Smooth muscle cell (in vitro differentiated cells): ENCODE measurements around the gene GOLGA6L2. TPM values are rescaled to one million over a fixed set of nuclear protein-coding genes. Genes with fewer than 3 reads are reported as not detected.
"Not testable (repeated sequence)": the region's sequence is repeated elsewhere in the genome, so short reads cannot be mapped to it uniquely, and the experiment has no call there.

ENCODE experiments used
- DNase-seq: peaks from one replicate; lab custom pipeline; 2025; ENCODE audit not compliant: unreplicated experiment; lab: John Stamatoyannopoulos, UW
- H2AFZ ChIP-seq: fragments of 200-600 bp; sonication (generic); 2 replicates; pipeline ENCODE4 v1.6.0; 2016; ENCODE audit warnings: antibody characterized with exemption, low read depth, mild to moderate bottlenecking
- H3F3A ChIP-seq: fragments of 200-600 bp; sonication (generic); 2 replicates; pipeline ENCODE4 v1.6.0; 2017; ENCODE audit warnings: antibody characterized with exemption, low read depth
- H3K27ac ChIP-seq: fragments of 200-600 bp; sonication (generic); 2 replicates; pipeline ENCODE4 v1.5.1; 2016; ENCODE audit warnings: low read depth, mild to moderate bottlenecking
- H3K27me3 ChIP-seq: fragments of 200-600 bp; sonication (generic); 2 replicates; pipeline ENCODE4 v1.6.1; 2016; ENCODE audit warnings: low read depth, mild to moderate bottlenecking
- H3K36me3 ChIP-seq: fragments of 200-600 bp; sonication (generic); 2 replicates; pipeline ENCODE4 v1.5.1; 2016; ENCODE audit warnings: low read depth
- H3K4me1 ChIP-seq: fragments of 200-600 bp; sonication (generic); 2 replicates; pipeline ENCODE4 v1.5.1; 2016; ENCODE audit warnings: low read depth
- H3K4me2 ChIP-seq: fragments of 200-600 bp; sonication (generic); 2 replicates; pipeline ENCODE4 v1.6.0; 2016; ENCODE audit warnings: mild to moderate bottlenecking
- H3K4me3 ChIP-seq: fragments of 200-600 bp; sonication (generic); 2 replicates; pipeline ENCODE4 v1.5.1; 2016; ENCODE audit warnings: mild to moderate bottlenecking
- H3K79me2 ChIP-seq: fragments of 200-600 bp; sonication (generic); 2 replicates; pipeline ENCODE4 v1.6.0; 2016; ENCODE audit warnings: low read depth, mild to moderate bottlenecking
- H3K9ac ChIP-seq: fragments of 200-600 bp; sonication (generic); 2 replicates; pipeline ENCODE4 v1.6.0; 2016; ENCODE audit warnings: low read depth
- H3K9me3 ChIP-seq: fragments of 200-600 bp; sonication (generic); replicated peaks from 2 replicates; pipeline ENCODE4 v1.5.1; 2016; ENCODE audit warnings: low read depth
- H4K20me1 ChIP-seq: fragments of 200-600 bp; sonication (generic); 2 replicates; pipeline ENCODE4 v1.6.0; 2016; ENCODE audit warnings: low read depth
- WGBS: methylation state at CpG from one replicate; pipeline ENCODE4 v1.1.7; 2016; ENCODE audit warnings: low lambda C conversion rate; 5-methylcytosine and 5-hydroxymethylcytosine counted together
- polyA plus RNA-seq: library from polyadenylated mRNA; unstranded; fragments of >200 nt; fragmentation: Nextera tagmentation; extraction: Ambion mirVana; gene quantifications from 2 replicates; pipeline ENCODE4 v1.2.1, GENCODE V29; 2016
- total RNA-seq: library from RNA; depleted of rRNA; stranded (reverse); fragments of >200 nt; gene quantifications from 2 replicates; pipeline ENCODE4 v1.2.3, GENCODE V29; 2014
- TF ChIP-seq, protein P1 (sequence below): fragments of 200-600 bp; sonication (generic); IDR thresholded peaks from 2 replicates; pipeline ENCODE4 v1.5.1; 2017; ENCODE audit warnings: borderline replicate concordance, mild to moderate bottlenecking, antibody characterized with exemption; ENCODE audit not compliant: insufficient read depth, poor library complexity, severe bottlenecking

Gene GOLGA6L2
- total and polyA plus RNA-seq, 2 experiments from 2014 or later: not detected

DNA sequence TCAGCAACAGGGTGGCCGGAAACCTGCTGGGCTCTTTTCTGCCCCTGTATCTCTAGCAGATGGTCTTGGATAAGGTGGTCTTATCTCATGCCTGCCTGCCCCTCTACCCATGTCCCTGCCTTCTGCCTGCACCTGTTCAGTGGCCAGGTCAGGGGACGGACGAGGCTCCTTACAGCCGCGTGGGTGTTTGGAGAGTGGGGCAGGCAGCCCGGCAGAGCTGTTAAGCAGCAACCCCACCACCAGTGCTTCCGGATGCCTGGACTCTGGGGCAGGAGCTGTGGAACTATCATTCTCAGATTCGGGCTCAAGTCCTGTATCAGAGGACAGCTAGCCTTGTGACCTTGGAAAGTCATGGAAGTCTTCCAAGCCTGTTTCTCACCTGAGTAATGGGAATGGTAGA is 21.7 kb downstream of the GOLGA6L2 start:
- not testable (repeated sequence) for DNase-seq, H3F3A ChIP-seq
- WGBS: 89% methylated on average over 8 of the region's 8 CpGs

DNA sequence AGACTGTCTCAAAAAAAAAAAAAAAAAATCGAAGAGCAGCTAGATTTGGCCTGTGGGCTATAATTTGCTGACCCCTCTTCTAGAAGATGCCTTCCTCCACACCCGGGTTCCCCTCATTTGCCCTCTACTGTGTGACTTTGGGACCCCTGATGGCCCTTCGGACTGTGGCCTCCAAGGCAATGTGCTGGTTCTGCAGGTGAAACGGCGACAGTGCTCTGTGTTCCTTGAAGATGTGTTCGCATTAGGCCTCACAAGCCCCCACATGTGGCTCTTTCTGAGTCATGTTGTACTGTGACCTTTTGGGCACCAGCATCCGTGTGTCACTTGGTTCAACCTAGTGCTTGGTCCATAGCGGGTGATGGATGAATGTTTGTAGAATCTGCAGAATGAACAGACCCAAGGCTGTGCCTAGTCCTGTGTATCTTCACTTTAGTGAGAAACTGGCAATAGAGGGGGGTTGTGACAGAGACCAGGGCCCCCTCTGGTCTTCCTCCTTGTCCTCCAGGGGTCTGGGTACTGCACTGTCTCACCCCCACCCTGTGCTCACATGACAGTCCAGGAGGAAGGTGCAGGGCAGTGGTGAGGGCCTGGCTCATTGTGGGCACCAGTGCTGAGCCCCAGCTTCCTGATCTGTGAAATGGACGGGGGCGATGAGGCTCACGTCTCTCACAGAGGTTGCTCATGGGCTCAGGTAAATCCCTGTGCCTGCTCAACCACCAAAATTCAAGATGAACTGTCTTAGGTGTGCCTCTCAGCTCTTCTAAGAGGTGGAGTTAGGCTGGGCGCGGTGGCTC is 22.7 kb downstream of the GOLGA6L2 start:
- no peak for DNase-seq
- no peak overlapping the region for H3K4me2 ChIP-seq
- H3K9me3 ChIP-seq: no peaks in the 10 kb centered on the region
- no peaks in the 10 kb centered on the region for H3K27me3 ChIP-seq
- WGBS: 90% methylated on average over 13 of the region's 13 CpGs
- no peak overlapping the region for H3K4me3 ChIP-seq
- H2AFZ ChIP-seq: no peak overlapping the region
- no peaks in the 10 kb centered on the region for H3F3A ChIP-seq
- H3K36me3 ChIP-seq: no peaks in the 10 kb centered on the region
- no peak overlapping the region for H3K27ac ChIP-seq
- no peak overlapping the region for H3K9ac ChIP-seq
- TF ChIP-seq, protein P1, sequence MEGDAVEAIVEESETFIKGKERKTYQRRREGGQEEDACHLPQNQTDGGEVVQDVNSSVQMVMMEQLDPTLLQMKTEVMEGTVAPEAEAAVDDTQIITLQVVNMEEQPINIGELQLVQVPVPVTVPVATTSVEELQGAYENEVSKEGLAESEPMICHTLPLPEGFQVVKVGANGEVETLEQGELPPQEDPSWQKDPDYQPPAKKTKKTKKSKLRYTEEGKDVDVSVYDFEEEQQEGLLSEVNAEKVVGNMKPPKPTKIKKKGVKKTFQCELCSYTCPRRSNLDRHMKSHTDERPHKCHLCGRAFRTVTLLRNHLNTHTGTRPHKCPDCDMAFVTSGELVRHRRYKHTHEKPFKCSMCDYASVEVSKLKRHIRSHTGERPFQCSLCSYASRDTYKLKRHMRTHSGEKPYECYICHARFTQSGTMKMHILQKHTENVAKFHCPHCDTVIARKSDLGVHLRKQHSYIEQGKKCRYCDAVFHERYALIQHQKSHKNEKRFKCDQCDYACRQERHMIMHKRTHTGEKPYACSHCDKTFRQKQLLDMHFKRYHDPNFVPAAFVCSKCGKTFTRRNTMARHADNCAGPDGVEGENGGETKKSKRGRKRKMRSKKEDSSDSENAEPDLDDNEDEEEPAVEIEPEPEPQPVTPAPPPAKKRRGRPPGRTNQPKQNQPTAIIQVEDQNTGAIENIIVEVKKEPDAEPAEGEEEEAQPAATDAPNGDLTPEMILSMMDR: no peak
- no peaks in the 10 kb centered on the region for H3K4me1 ChIP-seq
- no peaks in the 10 kb centered on the region for H3K79me2 ChIP-seq
- no peaks in the 10 kb centered on the region for H4K20me1 ChIP-seq

More for the DNA sequence above, 21.7 kb downstream of the GOLGA6L2 start:
- not testable (repeated sequence) for H3K4me3 ChIP-seq, H2AFZ ChIP-seq, H3K9me3 ChIP-seq, H3K79me2 ChIP-seq, H3K4me2 ChIP-seq, H3K36me3 ChIP-seq, H3K27ac ChIP-seq, H3K27me3 ChIP-seq, H4K20me1 ChIP-seq, H3K4me1 ChIP-seq, H3K9ac ChIP-seq

DNA sequence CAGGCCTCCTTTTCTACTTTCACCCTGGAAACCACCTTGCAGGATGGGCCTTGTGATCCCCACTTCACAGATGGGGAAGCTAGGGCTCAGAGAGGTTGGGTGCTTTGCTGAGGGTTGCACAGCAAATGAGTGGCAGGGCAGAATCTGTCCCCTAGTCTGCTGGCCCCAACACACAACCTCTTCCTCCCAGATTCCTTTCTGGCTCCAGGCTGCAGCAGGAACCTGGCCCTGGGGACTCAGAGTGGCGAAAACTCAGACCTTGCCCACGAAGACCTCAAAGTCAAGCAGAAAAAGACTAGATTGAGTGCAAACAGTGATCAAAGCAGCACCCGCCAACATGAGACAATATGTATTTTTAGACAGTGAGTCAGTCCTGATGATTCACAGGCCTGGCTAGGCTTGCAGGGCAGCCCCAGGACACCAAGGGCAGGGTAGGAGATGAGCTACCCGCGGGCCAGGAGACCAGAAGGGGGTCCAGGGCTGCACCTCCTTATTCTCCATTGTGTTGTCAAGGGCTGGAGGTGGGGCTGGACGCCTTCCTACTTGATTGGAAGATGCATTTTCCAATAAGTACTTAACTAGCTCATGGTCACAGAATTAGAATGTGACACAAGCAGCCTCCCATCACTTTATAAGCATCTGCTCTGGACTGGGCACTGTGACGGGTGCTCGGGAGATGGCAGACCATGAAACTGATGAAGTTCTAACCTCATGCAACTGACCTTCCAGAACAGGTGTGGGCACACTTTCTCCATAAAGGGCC is 23.9 kb downstream of the GOLGA6L2 start:
- Histone ChIP-seq H3K4me3 (no peak overlapping the region), H3K4me2 (no peak overlapping the region), H3F3A (no peaks in the 10 kb centered on the region), H3K36me3 (no peaks in the 10 kb centered on the region), H3K9ac (no peak overlapping the region), H3K4me1 (no peaks in the 10 kb centered on the region), H3K79me2 (no peaks in the 10 kb centered on the region), H4K20me1 (no peaks in the 10 kb centered on the region), H3K9me3 (no peaks in the 10 kb centered on the region), H3K27me3 (no peaks in the 10 kb centered on the region), H3K27ac (peak overlapping the region; percentile 57), H2AFZ (no peak overlapping the region)
- DNase-seq: no peak
- TF ChIP-seq, protein P1: no peak
- WGBS: 46% methylated on average over 8 of the region's 8 CpGs

DNA sequence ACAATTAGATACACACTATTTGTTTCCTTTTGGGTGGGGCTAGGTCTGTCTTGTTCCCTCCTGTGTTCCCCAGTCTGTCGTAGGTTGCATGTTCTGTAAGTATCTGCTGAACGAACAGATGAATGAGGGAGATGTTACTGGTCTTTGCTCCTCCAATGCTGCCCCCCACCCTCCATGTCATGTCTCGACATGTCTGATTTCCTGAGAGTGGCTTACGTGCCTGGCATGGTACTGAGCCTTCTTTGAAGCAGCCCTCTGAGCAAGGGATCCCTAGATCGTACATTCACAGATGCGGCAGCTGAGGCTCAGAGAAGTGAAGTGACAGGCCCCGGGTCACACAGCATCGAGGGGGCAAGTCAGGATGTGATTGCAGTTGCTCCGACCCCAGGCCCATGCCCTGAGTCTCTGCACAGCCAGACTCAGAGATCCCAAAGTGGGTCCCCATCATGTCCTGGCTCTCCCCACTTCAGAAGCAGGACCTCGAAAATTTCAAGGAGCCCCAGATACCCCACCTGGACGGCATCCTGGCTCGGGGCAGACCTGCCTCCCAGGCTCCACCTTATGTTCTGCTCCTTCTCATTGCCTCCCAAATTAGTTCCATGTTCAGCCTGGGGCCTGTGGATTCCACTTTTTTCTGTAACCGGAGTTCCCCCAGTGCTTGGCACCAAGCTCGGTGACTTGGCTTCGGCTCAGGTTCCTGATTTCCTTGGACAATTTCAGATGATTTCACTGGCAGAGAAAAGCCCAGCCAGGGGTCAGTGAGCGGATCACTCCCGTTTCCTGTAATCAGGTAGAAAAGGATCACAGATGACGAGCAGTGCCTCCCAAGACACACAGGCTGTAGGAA is 24.7 kb downstream of the GOLGA6L2 start:
- H3F3A ChIP-seq: no peaks in the 10 kb centered on the region
- no peak overlapping the region for H3K4me3 ChIP-seq
- H3K9me3 ChIP-seq: no peaks in the 10 kb centered on the region
- peak overlapping the region; percentile 57 for H3K27ac ChIP-seq
- H3K9ac ChIP-seq: no peak overlapping the region
- H3K79me2 ChIP-seq: no peaks in the 10 kb centered on the region
- no peaks in the 10 kb centered on the region for H3K36me3 ChIP-seq
- DNase-seq: no peak
- H3K27me3 ChIP-seq: no peaks in the 10 kb centered on the region
- no peaks in the 10 kb centered on the region for H3K4me1 ChIP-seq
- TF ChIP-seq, protein P1: no peak
- no peaks in the 10 kb centered on the region for H4K20me1 ChIP-seq
- no peak overlapping the region for H2AFZ ChIP-seq
- no peak overlapping the region for H3K4me2 ChIP-seq
- WGBS: 90% methylated on average over 18 of the region's 18 CpGs
